GM12864 (cell line): Measurements from ENCODE around the gene PHF1.
"Not testable (repeated sequence)": the region's sequence is repeated elsewhere in the genome, so short reads cannot be mapped to it uniquely, and the experiment has no call there.

Source experiments
- DNase-seq: peaks from one replicate; pipeline ENCODE4 v3.0.0-alpha.2; 2011; ENCODE audit warnings: low read depth
- H3K4me3 ChIP-seq: 2 replicates; pipeline ENCODE4 v1.5.1; 2011; ENCODE audit warnings: mild to moderate bottlenecking, low read depth, low read length, control low read depth
- CTCF ChIP-seq: IDR thresholded peaks from 2 replicates; pipeline ENCODE4 v1.5.1; 2011; ENCODE audit warnings: low read depth, mild to moderate bottlenecking, moderate library complexity, low read length, control low read depth, inconsistent platforms; ENCODE audit errors: missing control alignments

Gene PHF1

GRCh38 chr6:33373960-33374910 is 36.6 kb upstream of the PHF1 start:
- no peak overlapping the region for H3K4me3 ChIP-seq
- DNase-seq, result no peak
- no peak for TF ChIP-seq CTCF

DNA sequence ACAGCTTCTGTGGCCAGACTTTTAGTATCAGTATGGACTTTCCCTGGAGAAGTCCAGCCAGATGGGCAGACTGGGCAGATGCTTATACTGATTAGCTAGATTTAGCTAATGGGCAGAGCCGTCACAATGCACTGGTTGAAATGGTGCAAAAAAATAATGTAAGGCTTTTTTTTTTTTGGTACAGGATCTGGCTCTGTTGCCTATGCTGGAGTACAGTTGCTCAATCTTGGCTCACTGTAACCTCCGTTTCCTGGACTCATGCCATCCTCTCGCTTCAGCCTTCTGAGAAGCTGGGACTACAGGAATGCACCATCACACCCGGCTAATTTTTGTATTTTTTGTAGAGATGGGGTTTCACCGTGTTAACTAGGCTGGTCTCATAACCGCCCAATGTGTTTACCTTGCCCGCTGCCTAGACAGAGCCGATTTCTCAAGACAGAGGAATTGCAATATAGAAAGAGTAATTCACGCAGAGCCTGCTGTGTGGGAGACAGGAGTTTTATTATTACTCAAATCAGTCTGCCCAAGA is 35.6 kb upstream of the PHF1 start:
- no peak overlapping the region for H3K4me3 ChIP-seq

GRCh38 chr6:33377171-33377570 is 33.6 kb upstream of the PHF1 start:
- no peak for DNase-seq
- no peak for TF ChIP-seq CTCF
- H3K4me3 ChIP-seq, result no peak overlapping the region

More for the DNA sequence above, 35.6 kb upstream of the PHF1 start:
- no peak for TF ChIP-seq CTCF
- no peak for DNase-seq

DNA sequence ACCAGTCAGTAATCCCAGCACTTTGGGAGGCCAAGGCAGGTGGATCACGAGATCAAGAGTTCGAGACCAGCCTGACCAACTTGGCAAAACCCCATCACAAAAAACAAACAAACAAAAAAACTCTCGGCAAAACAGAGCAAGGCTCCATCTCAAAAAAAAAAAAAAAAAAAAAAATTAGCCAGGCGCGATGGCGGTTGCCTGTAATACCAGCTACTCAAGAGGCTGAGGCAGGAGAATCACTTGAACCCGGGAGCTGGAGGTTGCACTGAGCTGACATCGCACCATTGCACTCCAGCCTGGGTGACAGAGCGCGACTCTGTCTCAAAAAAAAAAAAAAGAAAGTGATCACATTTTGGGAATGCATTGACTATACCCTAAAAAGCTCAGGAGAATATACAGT is 31.6 kb upstream of the PHF1 start:
- not testable (repeated sequence) for H3K4me3 ChIP-seq, DNase-seq

DNA sequence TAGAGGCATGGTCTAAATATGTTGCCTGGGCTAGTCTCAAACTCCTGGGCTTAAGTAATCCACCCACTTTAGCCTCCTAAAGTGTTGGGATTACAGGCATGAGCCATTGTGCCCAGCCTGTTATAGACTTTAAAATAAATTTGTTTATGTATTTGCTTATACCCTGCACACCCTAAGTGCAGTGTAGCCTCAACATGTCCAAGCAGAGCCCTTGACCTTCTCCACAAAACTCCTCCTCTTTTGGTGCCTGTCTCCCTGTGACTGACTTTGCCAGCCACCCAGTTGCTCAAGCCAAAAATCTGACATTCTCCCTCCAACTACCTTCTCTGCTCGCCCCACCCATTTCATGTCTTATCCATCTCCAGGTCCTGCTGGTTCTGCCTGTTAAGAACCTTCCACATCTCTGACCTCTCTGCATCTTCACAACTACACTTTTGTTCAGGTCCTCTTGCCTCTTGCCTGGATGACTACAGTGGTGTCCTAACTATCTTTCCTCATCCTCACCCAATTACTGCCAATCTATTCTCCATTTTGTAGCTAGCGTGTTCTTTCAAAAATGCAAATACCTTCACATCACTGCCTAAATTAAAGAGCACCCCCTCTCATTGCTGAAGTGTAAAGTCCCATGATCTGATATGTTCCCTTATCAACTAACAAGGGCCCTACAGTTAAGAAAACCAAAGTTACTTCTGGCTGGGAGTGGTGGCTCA is 30.4 kb upstream of the PHF1 start:
- TF ChIP-seq CTCF, result no peak
- no peak overlapping the region for H3K4me3 ChIP-seq
- no peak for DNase-seq

- TF ChIP-seq CTCF, result no peak
- H3K4me3 ChIP-seq, result no peak overlapping the region
- no peak for DNase-seq
These were observed 27.2 kb upstream of the PHF1 start for GRCh38 chr6:33383427-33384185.

DNA sequence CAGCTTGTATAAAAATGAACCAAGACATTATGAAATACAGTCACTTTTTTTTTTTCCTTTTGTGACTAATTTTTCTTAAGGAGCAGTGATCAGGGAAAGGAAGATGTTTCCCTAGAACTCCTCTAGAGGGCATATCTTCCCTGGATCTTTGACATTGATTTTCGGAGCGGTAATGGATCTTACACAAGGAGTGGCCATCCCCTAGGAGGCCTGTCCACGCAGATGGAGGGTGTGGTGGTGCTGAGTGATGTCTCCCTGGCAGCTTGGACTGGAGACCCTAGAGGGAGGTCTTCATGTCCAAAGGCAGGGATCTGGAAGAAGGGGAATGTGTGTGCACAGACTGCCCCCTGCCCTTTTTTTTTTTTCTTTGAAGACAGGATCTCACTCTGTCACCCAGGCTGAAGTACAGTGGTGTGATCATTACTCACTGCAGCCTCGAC is 26.2 kb upstream of the PHF1 start:
- DNase-seq, result no peak
- H3K4me3 ChIP-seq, result no peak overlapping the region
- no peak for TF ChIP-seq CTCF
